Parietal lobe (tissue), 1 donor: ENCODE results near the gene PLIN3. TPM values are rescaled to one million over a fixed set of nuclear protein-coding genes. Genes with fewer than 3 reads are reported as not detected.

Source experiments
- total RNA-seq: library from RNA; depleted of rRNA; stranded (reverse); fragments of >200 nt; gene quantifications from one replicate; pipeline ENCODE4 v1.2.3, GENCODE V29; 2014

The PLIN3 gene, protein sequence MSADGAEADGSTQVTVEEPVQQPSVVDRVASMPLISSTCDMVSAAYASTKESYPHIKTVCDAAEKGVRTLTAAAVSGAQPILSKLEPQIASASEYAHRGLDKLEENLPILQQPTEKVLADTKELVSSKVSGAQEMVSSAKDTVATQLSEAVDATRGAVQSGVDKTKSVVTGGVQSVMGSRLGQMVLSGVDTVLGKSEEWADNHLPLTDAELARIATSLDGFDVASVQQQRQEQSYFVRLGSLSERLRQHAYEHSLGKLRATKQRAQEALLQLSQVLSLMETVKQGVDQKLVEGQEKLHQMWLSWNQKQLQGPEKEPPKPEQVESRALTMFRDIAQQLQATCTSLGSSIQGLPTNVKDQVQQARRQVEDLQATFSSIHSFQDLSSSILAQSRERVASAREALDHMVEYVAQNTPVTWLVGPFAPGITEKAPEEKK
- total RNA-seq: 8.5 TPM

DNA sequence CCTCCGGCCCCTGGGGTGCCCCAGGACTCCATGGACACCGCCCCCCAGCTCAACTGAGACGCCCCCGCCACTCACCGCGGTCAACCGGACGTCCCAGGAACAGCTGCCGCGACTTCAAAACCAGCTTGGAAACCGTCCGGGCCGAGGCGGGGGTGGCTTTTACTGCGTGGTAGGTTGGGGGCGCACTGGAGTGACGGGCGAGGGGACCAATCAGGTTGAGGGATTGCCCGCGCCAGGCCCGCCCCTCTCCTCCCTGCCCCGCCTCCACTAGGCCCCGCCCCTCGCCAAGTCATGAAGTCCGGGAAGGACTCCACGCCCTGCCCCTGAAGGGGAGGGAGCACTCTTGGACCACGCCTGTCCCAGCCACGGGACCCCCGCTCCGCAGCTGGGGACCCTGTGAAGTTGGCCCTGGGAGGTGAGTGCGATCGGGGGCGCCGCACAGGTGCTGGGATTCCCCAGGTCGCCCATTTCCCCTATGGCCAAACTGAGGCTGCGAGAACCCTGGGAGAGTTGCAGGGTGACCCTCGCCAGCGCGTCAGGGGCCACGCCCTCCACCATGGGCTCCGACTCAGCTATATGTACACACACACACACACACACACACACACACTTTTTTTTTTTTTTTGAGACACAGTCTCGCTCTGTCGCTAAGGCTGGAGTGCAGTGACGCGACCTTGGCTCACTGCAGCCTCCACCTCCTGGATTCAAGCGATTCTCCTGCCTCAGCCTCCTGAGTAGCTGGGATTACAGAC, at the start of gene PLIN3:
PLIN3 (minus strand) TSS at position 134 of the 752 bp plus-strand sequence. CDS start 6,273 bp downstream, outside the sequence.

DNA sequence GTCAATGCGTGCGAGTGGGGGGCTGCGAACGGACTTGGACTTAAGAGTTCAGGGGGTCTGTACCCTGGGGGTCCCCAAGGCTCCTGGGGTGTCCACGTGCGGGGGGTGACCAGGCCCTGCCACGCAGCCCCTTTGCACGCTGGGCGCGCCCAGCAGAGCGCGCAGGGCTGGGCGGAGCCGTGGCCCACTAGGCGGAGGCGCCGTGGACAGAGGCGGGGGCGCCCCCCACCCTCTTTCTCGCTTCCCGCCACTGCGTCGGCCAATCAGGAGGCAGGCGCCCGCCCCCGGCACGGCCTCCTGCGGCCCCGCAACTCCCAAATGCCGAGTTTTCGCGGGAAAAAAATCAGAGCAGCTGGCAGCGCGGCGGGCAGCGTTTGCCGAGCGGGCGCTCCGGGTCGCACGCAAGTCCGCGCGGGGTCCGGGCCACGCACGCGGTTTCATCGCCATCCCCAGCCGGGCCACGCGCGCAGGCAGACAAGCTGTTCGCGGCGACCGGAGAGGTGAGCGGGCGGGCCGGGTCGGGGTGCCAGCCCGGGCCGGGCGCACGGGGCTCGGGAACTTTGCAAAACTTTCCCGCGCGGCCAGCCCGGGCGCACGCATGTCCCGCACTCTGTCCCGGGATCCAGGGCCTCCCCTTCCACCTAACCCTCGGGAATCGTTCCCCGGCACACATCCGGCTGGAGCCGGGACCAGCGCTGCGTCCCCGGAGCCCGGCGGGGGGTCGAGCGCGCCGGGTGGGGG, 41.9 kb upstream of the PLIN3 start, which contains the start of gene UHRF1:
UHRF1 (plus strand) TSS at position 346 of the 741 bp plus-strand sequence. CDS start 1,385 bp downstream, outside the sequence.

DNA sequence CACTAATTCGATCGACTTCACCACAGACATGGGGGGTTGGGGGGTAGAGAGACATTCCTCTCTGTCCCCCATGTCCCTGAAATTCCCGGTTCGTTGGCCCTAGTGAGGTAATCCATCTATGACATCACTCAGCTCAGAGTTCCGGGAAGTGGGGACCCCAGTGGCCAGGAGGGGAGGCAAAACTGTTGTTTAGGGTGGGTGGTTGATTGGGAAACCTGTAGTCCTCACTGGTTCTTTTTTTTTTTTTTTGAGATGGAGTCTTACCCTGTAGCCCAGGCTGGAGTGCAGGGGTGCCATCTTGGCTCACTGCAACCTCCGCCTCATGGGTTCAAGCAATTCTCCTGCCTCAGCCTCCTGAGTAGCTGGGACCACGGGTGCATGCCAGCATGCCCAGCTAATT, 35.3 kb upstream of the PLIN3 start, which contains the start of gene ARRDC5:
ARRDC5 (minus strand) TSS at position 101 of the 400 bp plus-strand sequence; CDS start at position 30, 71 bp downstream.

DNA sequence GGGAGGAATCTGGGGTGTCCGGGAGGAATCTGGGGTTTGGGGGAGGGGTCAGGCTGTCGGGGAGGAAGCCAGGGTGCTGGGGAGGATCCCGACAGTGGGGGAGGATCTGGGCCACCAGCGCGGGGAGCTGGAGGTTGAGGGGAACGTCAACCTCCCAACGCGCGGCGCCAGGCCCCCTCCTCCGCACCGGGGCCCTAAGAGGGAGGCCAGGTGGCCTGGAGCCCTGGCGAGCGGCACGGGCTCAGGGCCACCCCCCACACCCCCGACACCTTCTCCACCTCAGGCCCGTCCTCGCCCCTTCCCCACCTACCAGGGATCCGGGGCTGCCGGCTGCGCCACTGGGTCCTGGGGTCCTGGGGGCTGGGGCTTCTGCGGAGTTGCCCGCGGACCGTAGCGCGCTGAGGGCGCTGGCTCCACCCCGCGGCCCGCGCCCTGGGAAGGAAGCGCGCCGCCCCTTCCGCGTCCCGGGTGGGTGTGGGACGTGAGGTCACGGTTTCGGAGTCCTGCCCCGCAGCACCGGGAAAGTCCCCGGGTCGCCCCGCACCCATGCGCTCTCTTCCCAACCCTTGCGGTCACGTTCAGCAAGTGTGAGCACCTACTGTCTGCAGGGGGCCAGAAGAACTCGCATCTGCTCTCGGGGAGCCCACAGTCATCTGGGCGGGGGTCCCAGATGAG, 36.0 kb downstream of the PLIN3 start, which contains the start of gene TICAM1:
TICAM1 (minus strand) TSS at position 409 of the 675 bp plus-strand sequence. CDS start 13,335 bp downstream, outside the sequence.

DNA sequence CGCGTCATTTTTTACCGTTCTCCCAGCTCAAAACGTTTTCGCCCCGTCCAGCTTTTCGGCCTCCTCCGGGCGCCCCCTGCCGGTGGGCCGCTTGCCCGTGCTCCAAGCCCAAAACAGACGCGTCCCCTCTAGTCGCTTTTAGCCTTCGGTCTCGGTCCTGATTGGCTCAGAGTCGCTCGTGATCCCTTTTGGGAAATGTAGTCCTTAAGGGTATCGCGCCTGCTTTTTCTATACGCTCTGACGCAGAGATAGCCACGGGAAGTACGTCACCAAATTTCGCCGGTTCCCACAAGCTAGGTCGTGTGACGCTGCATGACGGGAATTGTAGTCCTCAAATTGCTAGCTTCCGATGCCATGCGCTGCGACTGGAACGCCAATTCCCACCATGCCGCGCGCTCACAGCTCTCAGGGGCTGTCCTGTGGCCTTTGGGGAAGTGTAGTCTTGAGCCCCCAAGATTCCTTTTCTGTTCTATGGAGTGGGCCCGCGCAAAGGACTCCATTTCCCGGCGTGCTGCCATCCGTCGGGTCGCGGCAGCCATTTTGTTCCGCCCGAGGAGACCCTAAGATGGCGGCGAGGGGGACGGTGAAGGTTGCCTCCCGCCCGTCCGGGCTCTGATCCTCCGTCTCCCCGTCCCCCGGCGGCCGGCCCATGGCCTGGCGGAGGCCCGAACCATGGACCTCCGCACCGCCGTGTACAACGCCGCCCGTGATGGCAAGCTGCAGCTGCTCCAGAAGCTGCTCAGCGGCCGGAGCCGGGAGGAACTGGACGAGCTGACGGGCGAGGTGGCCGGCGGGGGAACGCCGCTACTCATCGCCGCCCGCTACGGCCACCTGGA, 76.1 kb downstream of the PLIN3 start, which contains the start of gene FEM1A:
FEM1A (plus strand) TSS at position 552 of the 836 bp plus-strand sequence; CDS start at position 673, 121 bp downstream.

Other genes with a start within 250 kb of the PLIN3 start
- 6.9 TPM for gene TNFAIP8L1, start 228.2 kb downstream of the PLIN3 start, total RNA-seq
- 28.8 TPM for gene MYDGF, start 197.3 kb downstream of the PLIN3 start, total RNA-seq
- 12.5 TPM for gene DPP9, start 143.8 kb downstream of the PLIN3 start, total RNA-seq
- 21.9 TPM for gene FEM1A, start 75.9 kb downstream of the PLIN3 start, total RNA-seq
- gene TICAM1, start 36.0 kb downstream of the PLIN3 start, total RNA-seq: 0.63 TPM
- not detected for gene ARRDC5, start 35.2 kb upstream of the PLIN3 start, total RNA-seq
- 10.0 TPM for gene UHRF1, start 41.8 kb upstream of the PLIN3 start, total RNA-seq
- gene KDM4B, start 101.4 kb upstream of the PLIN3 start, total RNA-seq: 60.1 TPM